ENCODE results near the gene SLC8A3.

GRCh38 chr14:70192915-70193314, 4.2 kb upstream of the SLC8A3 start:
- TF ChIP-seq NFATC3 (IDR thresholded peaks at IDR 0.05) (no peak), COPS2 (conservative IDR thresholded peaks at IDR 0.05) (no peak), SIN3A (IDR thresholded peaks at IDR 0.05; ENCODE audit: borderline replicate concordance in 2 of 2, control insufficient read depth in 1 of 2, low read depth in 2 of 2, low read length in 2 of 2) (no peak), FOS (IDR thresholded peaks at IDR 0.05; ENCODE audit: extremely low read depth, insufficient read length) (no peak), ZC3H8 (IDR thresholded peaks at IDR 0.05) (no peak)
